ENCODE measurements around the gene C1orf216. TPM values are rescaled to one million over a fixed set of nuclear protein-coding genes. Genes with fewer than 3 reads are reported as not detected.

Gene C1orf216
- total and polyA plus RNA-seq, 2 of the 8 experiments (the other 6 are each of a cell fraction or from before 2014, with no cell fraction given) = 7.5 to 10.8 TPM

GRCh38 chr1:35692317-35692716 is 26.4 kb downstream of the C1orf216 start (continued):
- no peak for TF ChIP-seq TBP (IDR thresholded peaks at IDR 0.05; ENCODE audit: low read depth, low read length)
